Activated CD4-positive, CD25-positive, alpha-beta regulatory T cell (primary cell): Measurements from ENCODE around the gene SPRR5.

Experiments used
- DNase-seq, 4 experiments: peaks; one replicate each; lab custom pipeline; 2025; lab: John Stamatoyannopoulos, UW

SPRR5 gene

GRCh38 chr1:152946651-152947256 lies at the start of gene SPRR5:
Gene SPRR5, plus strand, starts transcription at chr1:152947206. Its CDS starts 1,349 bp downstream, at chr1:152948555.
- no peak for DNase-seq

- DNase-seq = no peak
Observed at GRCh38 chr1:152899027-152899426, 48.0 kb upstream of the SPRR5 start.

- DNase-seq = no peak
Observed at GRCh38 chr1:152899883-152900282, 47.1 kb upstream of the SPRR5 start.

- DNase-seq = no peak
Observed at GRCh38 chr1:152901631-152902030, 45.4 kb upstream of the SPRR5 start.

- no peak for DNase-seq
Observed at GRCh38 chr1:152902636-152903035, 44.4 kb upstream of the SPRR5 start.

GRCh38 chr1:152904688-152905440 lies 42.1 kb upstream of the SPRR5 start:
- DNase-seq = no peak

- DNase-seq = no peak
Observed at GRCh38 chr1:152906023-152906565, 40.9 kb upstream of the SPRR5 start.

GRCh38 chr1:152907686-152908601 lies 39.1 kb upstream of the SPRR5 start, which contains the start of gene IVL:
Gene IVL, plus strand, starts transcription at chr1:152908546. Its CDS starts 1,252 bp downstream, at chr1:152909798.
- DNase-seq = no peak

GRCh38 chr1:152909206-152909605 lies 37.8 kb upstream of the SPRR5 start:
- no peak for DNase-seq

- DNase-seq = no peak
Observed at GRCh38 chr1:152912471-152912870, 34.5 kb upstream of the SPRR5 start.

GRCh38 chr1:152912900-152913299 lies 34.1 kb upstream of the SPRR5 start:
- DNase-seq = no peak

GRCh38 chr1:152917794-152918193 lies 29.2 kb upstream of the SPRR5 start:
- no peak for DNase-seq

- DNase-seq = no peak
Observed at GRCh38 chr1:152919071-152919470, 27.9 kb upstream of the SPRR5 start.

GRCh38 chr1:152924191-152924590 lies 22.8 kb upstream of the SPRR5 start:
- DNase-seq = no peak

- DNase-seq = no peak
Observed at GRCh38 chr1:152926091-152926490, 20.9 kb upstream of the SPRR5 start.

- DNase-seq = no peak
Observed at GRCh38 chr1:152928671-152929070, 18.3 kb upstream of the SPRR5 start.

- no peak for DNase-seq
Observed at GRCh38 chr1:152932170-152932811, 14.7 kb upstream of the SPRR5 start.

GRCh38 chr1:152933196-152933595 lies 13.8 kb upstream of the SPRR5 start:
- no peak for DNase-seq

- no peak for DNase-seq
Observed at GRCh38 chr1:152940614-152941013, 6.4 kb upstream of the SPRR5 start.

- DNase-seq = no peak
Observed at GRCh38 chr1:152941037-152941711, 5.8 kb upstream of the SPRR5 start.

- no peak for DNase-seq
Observed at GRCh38 chr1:152942161-152942560, 4.8 kb upstream of the SPRR5 start.
